Coronary artery (tissue), 2 donors: ENCODE data around the gene ZNF277.

ENCODE experiments used
- DNase-seq: peaks from one replicate; pipeline ENCODE4 v3.0.0-alpha.2; 2017; ENCODE audit warnings: low spot score
- H3K27ac ChIP-seq, 2 donors: fragments of 200-600 bp; sonication (generic); one replicate each; pipeline ENCODE4 v1.5.1; 2016 to 2019
- H3K4me3 ChIP-seq: fragments of 200-600 bp; sonication (generic); 2 replicates; pipeline ENCODE4 v1.5.1; 2016; ENCODE audit warnings: mild to moderate bottlenecking, moderate library complexity
- TF ChIP-seq, protein P1 (sequence below): fragments of 200-600 bp; sonication (generic); IDR thresholded peaks from one replicate; pipeline ENCODE4 v1.5.1; 2019; ENCODE audit warnings: antibody characterized with exemption

The ZNF277 gene

GRCh38 chr7:112206991-112207592, 597 bp downstream of the ZNF277 start:
- TF ChIP-seq, protein P1, sequence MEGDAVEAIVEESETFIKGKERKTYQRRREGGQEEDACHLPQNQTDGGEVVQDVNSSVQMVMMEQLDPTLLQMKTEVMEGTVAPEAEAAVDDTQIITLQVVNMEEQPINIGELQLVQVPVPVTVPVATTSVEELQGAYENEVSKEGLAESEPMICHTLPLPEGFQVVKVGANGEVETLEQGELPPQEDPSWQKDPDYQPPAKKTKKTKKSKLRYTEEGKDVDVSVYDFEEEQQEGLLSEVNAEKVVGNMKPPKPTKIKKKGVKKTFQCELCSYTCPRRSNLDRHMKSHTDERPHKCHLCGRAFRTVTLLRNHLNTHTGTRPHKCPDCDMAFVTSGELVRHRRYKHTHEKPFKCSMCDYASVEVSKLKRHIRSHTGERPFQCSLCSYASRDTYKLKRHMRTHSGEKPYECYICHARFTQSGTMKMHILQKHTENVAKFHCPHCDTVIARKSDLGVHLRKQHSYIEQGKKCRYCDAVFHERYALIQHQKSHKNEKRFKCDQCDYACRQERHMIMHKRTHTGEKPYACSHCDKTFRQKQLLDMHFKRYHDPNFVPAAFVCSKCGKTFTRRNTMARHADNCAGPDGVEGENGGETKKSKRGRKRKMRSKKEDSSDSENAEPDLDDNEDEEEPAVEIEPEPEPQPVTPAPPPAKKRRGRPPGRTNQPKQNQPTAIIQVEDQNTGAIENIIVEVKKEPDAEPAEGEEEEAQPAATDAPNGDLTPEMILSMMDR, result no peak
- H3K27ac ChIP-seq, result peak overlapping the region; percentile 54 to 90
- peak overlapping the region; percentile 96 for H3K4me3 ChIP-seq
- peak; percentile 76 for DNase-seq

DNA sequence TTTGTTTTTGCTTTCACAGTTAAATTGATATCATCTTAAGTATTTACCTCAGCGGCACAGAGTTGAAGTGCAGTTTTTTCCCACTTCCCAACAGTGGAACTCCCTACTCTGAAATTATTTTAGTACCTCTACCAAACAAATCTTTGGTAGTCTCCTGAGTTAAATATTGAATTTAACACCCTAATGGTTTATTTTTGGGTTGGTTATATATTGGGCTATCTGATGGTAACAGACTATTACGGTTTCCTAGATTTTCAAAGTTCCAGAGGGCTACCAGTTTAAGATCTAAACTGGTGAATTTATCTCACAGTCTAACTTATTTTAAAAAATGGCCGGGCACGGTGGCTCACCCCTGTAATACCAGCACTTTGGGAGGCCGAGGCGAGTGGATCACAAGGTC, 1.3 kb downstream of the ZNF277 start:
- no peak for DNase-seq
- TF ChIP-seq, protein P1, result no peak
- Histone ChIP-seq H3K27ac (no peak overlapping the region), H3K4me3 (no peak overlapping the region)

DNA sequence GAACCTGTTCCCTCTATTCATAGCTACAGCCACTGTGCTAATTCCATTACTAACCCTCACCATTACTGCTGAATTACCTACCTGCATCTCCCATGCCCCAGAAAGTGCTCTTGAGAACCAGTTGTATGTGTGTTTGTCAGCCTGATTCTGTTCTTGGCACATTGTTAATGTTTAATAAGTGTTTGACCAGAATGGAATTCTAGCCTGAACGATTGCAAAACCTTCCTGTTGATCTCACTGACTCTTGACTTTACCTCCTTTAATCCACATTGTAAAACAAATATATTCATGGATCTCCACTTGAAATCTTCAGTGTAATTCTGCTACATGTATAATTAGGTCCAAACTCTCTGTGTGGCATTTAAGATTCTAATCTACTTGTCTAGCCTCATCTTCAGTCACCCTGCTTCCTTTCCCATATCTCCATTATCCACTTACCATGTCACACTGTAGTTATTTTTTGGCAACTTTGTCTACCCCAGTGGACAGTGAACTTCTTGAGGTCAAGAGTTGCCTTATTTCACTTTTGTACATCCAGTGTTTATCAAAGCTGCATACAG, 4.9 kb downstream of the ZNF277 start:
- Histone ChIP-seq H3K4me3 (no peak overlapping the region), H3K27ac (no peak overlapping the region)
- no peak for DNase-seq
- TF ChIP-seq, protein P1, result no peak

GRCh38 chr7:112212571-112212970, 6.1 kb downstream of the ZNF277 start:
- no peak overlapping the region for H3K27ac ChIP-seq
- TF ChIP-seq, protein P1, result no peak
- H3K4me3 ChIP-seq, result no peak overlapping the region
- no peak for DNase-seq

DNA sequence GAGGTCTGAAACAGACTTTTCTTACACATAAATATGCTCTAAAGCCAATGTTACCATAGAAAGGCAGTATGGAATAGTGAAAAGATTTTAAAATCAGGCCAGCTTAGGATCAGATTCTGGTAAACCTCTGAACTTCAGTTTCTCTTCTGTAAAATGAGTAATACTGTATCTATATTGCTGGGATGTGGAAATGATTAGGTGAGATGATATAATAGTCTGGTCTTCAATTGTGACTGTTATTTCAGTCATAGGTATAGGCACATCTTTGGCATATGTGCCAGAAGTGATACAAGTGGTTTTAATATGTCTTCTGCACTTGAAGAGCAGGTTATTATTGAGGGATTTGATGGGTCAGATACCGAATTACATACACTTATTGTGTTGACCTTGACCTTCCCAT, 7.2 kb downstream of the ZNF277 start:
- no peak for DNase-seq
- TF ChIP-seq, protein P1, result no peak
- Histone ChIP-seq H3K27ac (no peak overlapping the region), H3K4me3 (no peak overlapping the region)

GRCh38 chr7:112214268-112214667, 7.8 kb downstream of the ZNF277 start:
- TF ChIP-seq, protein P1, result no peak
- no peak for DNase-seq
- H3K27ac ChIP-seq, result no peak overlapping the region
- no peak overlapping the region for H3K4me3 ChIP-seq

GRCh38 chr7:112214883-112215282, 8.4 kb downstream of the ZNF277 start:
- Histone ChIP-seq H3K4me3 (no peak overlapping the region), H3K27ac (no peak overlapping the region)
- TF ChIP-seq, protein P1, result no peak
- no peak for DNase-seq
